Upper lobe of left lung (tissue), 6 donors: Measurements from ENCODE around the gene NELFB. TPM values are rescaled to one million over a fixed set of nuclear protein-coding genes. Genes with fewer than 3 reads are reported as not detected.

Experiments
- ATAC-seq, 2 donors: fragments of 200-7000 bp; cut with Tn5 transposase; one replicate each; pipeline ENCODE4 v1.9.1; 2022; ENCODE audit warnings: mild to moderate bottlenecking in 2 of 2, moderate library complexity in 2 of 2; ENCODE audit not compliant: low FRiP score in 2 of 2
- DNase-seq, 2 donors: peaks; one replicate each; pipeline ENCODE4 v3.0.0-alpha.2; 2019 to 2020
- H3K27ac ChIP-seq, 4 donors: fragments of 200-600 bp; sonication (generic); one replicate each; pipeline ENCODE4 v1.5.1; 2016 to 2019
- H3K27me3 ChIP-seq, 4 donors: fragments of 200-600 bp; sonication (generic); one replicate each; pipeline ENCODE4 v1.5.1; 2017 to 2019
- H3K36me3 ChIP-seq, 4 donors: fragments of 200-600 bp; sonication (generic); one replicate each; pipeline ENCODE4 v1.5.1; 2016 to 2019
- H3K4me1 ChIP-seq, 4 donors: fragments of 200-600 bp; sonication (generic); one replicate each; pipeline ENCODE4 v1.5.1; 2018 to 2019
- H3K4me3 ChIP-seq, 4 donors: fragments of 200-600 bp; sonication (generic); one replicate each; pipeline ENCODE4 v1.5.1; 2017 to 2019; ENCODE audit warnings: mild to moderate bottlenecking in 2 of 4, moderate library complexity in 1 of 4
- H3K9me3 ChIP-seq, 4 donors: fragments of 200-600 bp; sonication (generic); one replicate each; pipeline ENCODE4 v1.5.1; 2018 to 2019
- EP300 ChIP-seq, 4 donors: sonication (generic); formaldehyde crosslinking; IDR thresholded peaks; one replicate each; pipeline ENCODE4 v1.5.1; 2017; ENCODE audit warnings: antibody characterized with exemption in 4 of 4, control low read depth in 2 of 4
- POLR2A ChIP-seq, 4 donors: fragments of 450-650 bp; IDR thresholded peaks; one replicate each; pipeline ENCODE4 v1.5.1; 2016 to 2017; ENCODE audit warnings: antibody characterized with exemption in 4 of 4, mild to moderate bottlenecking in 2 of 4
- POLR2AphosphoS5 ChIP-seq, 2 donors: sonication (generic); formaldehyde crosslinking; IDR thresholded peaks; one replicate each; pipeline ENCODE4 v1.5.1; 2017; ENCODE audit warnings: antibody characterized with exemption in 2 of 2
- WGBS, 2 donors: methylation state at CpG; one replicate each; pipeline ENCODE4 v1.1.5; 2017 to 2018; 5-methylcytosine and 5-hydroxymethylcytosine counted together
- total RNA-seq, 6 donors: library from RNA; depleted of rRNA in 4 of 6; stranded (reverse); fragments of >200 nt in 4 of 6; gene quantifications; one replicate each; pipeline versions ENCODE4 v1.1.0 to v1.2.1, GENCODE V29; 2016 to 2021
- TF ChIP-seq, protein P1 (sequence below), 6 experiments: fragments of 450-650 bp in 4 of 6; fragments of 200-600 bp in 2 of 6; sonication (generic) in 2 of 6; IDR thresholded peaks; one replicate each; pipeline ENCODE4 v1.5.1; 2016 to 2019; ENCODE audit warnings: antibody characterized with exemption in 6 of 6
- donor health status: DM: no; HTN: no; CAD: no; lungs with moderate emphysema.
- donor health status: DM: no; HTN: yes; CAD: no; lungs with severe emphysema.

NELFB gene
- total RNA-seq, 6 donors from 2014 or later: 31.8 to 55.6 (median 49.8) TPM

DNA sequence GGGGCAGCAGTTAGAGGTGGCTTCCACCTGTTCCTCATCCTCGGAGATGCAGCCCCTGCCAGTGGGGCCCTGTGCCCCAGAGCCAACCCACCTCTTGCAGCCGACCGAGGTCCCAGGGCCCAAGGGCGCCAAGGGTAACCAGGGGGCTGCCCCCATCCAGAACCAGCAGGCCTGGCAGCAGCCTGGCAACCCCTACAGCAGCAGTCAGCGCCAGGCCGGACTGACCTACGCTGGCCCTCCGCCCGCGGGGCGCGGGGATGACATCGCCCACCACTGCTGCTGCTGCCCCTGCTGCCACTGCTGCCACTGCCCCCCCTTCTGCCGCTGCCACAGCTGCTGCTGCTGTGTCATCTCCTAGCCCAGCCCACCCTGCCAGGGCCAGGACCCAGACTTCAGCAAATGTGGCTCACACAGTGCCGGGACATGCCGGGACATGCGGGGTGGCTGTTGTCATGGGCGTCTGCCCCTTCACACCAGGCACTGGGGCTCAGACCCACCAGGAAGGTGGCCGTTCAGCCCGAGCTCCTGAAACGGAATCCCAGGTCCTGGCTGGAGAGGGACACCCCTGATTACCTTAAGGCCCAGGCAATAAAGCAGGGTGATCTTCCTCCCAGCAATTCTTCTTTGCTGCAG, 29.3 kb upstream of the NELFB start:
- Histone ChIP-seq H3K4me1 (peaks cover 22 to 59% (median 42%) of the 10 kb centered on the region in 4 donors), H3K27ac (peak overlapping the region in 3 of 4 donors; percentile 20 to 85 (median 74)), H3K9me3 (no peaks in the 10 kb centered on the region), H3K36me3 (no peaks in the 10 kb centered on the region), H3K27me3 (peaks cover 0 to 24% (median 1%) of the 10 kb centered on the region in 4 donors), H3K4me3 (no peak overlapping the region)
- no peak for ATAC-seq
- WGBS, 2 donors: 78 to 81% methylated on average over 4 to 8 of the region's 21 CpGs
- DNase-seq: peak in 1 of 2 donors; percentile 80
- TF ChIP-seq POLR2AphosphoS5 (IDR thresholded peaks at IDR 0.05) (no peak), POLR2A (IDR thresholded peaks at IDR 0.05) (no peak), EP300 (IDR thresholded peaks at IDR 0.05) (no peak)
- TF ChIP-seq, protein P1, sequence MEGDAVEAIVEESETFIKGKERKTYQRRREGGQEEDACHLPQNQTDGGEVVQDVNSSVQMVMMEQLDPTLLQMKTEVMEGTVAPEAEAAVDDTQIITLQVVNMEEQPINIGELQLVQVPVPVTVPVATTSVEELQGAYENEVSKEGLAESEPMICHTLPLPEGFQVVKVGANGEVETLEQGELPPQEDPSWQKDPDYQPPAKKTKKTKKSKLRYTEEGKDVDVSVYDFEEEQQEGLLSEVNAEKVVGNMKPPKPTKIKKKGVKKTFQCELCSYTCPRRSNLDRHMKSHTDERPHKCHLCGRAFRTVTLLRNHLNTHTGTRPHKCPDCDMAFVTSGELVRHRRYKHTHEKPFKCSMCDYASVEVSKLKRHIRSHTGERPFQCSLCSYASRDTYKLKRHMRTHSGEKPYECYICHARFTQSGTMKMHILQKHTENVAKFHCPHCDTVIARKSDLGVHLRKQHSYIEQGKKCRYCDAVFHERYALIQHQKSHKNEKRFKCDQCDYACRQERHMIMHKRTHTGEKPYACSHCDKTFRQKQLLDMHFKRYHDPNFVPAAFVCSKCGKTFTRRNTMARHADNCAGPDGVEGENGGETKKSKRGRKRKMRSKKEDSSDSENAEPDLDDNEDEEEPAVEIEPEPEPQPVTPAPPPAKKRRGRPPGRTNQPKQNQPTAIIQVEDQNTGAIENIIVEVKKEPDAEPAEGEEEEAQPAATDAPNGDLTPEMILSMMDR (IDR thresholded peaks at IDR 0.05): no peak

DNA sequence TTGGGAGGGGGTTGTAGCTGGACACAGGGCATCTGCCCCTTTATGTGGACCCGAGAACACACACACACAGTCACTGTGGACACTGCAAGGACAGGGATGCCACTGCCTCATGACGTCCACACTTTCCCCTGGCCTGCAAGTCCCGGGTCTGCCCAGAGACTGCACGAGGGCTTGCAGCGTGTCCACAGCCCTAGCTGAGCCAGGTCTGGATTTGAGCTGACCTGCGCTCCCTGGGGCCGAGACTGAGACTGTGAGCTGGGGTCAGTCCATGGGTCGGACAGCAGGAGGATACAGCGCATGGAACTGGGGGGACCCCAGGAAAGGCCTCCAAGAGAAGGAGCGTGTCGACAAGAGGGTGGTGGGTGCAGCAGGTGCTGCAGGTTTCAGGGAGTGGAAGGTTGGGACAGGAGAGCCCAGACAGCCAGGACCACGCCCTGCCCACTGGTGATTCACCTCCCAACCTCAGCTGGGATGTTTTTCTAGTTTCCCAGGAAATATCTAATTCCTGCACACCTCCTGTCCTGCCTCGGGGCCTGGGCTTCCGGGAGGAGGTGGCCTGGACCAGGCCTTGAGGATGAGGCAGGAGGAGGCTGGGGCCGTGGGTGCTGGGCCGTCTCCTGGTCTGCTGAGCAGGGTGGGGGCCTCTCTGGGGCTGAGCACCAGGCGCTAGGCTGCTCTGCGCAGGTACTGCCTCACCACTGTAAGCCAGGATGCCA, 28.6 kb upstream of the NELFB start:
- Histone ChIP-seq H3K4me1 (peaks cover 19 to 54% (median 40%) of the 10 kb centered on the region in 4 donors), H3K9me3 (no peaks in the 10 kb centered on the region), H3K36me3 (no peaks in the 10 kb centered on the region), H3K27me3 (peaks cover 0 to 22% (median 1%) of the 10 kb centered on the region in 4 donors), H3K4me3 (no peak overlapping the region), H3K27ac (peak overlapping the region; percentile 66 to 85 (median 72))
- no peak for TF ChIP-seq POLR2AphosphoS5 (IDR thresholded peaks at IDR 0.05)
- no peak for TF ChIP-seq EP300 (IDR thresholded peaks at IDR 0.05)
- TF ChIP-seq POLR2A (IDR thresholded peaks at IDR 0.05): no peak
- TF ChIP-seq, protein P1 (IDR thresholded peaks at IDR 0.05): no peak
- DNase-seq (peak in 1 of 2 donors; percentile 51), ATAC-seq (peak in 1 of 2 donors; percentile 23)
- 71 to 74% methylated on average over 12 to 16 of the region's 18 CpGs for WGBS, 2 donors

DNA sequence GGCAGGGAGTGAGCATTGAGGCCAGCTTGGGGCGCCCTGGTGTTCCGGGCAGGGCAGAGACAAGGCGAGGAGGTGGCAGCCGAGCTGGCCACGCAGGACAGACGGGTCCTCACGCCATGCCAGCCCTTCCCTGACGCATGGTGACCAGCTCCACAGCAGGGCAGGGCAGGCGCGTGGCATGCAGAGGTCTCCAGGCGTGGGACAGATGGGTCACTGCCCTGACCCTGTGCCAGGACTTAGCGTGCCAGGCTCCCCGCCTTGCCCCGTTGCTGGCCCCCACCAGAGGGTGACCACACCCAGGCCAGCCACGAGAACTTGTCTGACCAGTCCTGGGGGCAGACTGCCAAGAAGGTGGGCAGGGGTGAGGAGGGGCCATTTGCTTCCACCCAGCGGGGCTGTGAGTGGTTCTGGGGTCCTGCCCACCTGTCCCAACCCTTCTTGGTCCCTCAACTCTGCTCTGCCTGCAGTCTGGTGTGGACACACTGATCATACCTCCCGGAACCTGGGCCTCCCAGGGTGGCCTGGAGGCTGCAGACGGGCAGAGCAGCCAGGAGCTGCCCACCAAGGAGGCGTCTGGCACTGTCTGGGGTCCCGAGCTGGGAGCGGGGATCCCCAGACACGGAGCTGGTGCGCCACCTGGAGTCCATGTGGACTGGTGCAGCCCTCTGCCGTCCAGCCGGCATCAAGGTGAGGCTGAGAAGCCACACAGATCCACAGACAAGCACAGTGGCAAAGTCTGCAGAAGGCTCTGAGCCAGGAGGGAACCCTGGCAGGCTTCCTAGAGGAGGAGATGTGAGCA, 27.9 kb upstream of the NELFB start, which contains the start of gene RNF224:
Gene RNF224 (plus strand): TSS at position 449 of the 799 bp plus-strand sequence. CDS start 834 bp downstream, outside the sequence.
- DNase-seq: peak; percentile 89 to 92
- H3K4me1 ChIP-seq: peaks cover 16 to 49% (median 37%) of the 10 kb centered on the region in 4 donors
- ATAC-seq: peak; percentile 59 to 84

GRCh38 chr9:137227853-137228505, 27.1 kb upstream of the NELFB start:
- Histone ChIP-seq H3K36me3 (no peaks in the 10 kb centered on the region), H3K9me3 (no peaks in the 10 kb centered on the region), H3K27me3 (peaks cover 0 to 24% (median 1%) of the 10 kb centered on the region in 4 donors), H3K4me1 (peaks cover 9 to 41% (median 30%) of the 10 kb centered on the region in 4 donors), H3K4me3 (no peak overlapping the region), H3K27ac (peak overlapping the region in 1 of 4 donors; percentile 85)
- no peak for TF ChIP-seq EP300 (IDR thresholded peaks at IDR 0.05)
- peak in 1 of 2 donors; percentile 76 for DNase-seq
- WGBS, 2 donors: 25 to 28% methylated on average over 6 to 11 of the region's 18 CpGs
- no peak for ATAC-seq

More for the DNA sequence above, 27.9 kb upstream of the NELFB start, which contains the start of gene RNF224:
- Histone ChIP-seq H3K27ac (peak within 1 kb of the TSS; percentile 66 to 85 (median 72)), H3K36me3 (no peaks in the 10 kb centered on the region), H3K4me3 (no peak within 1 kb of the TSS), H3K27me3 (peaks cover 0 to 24% (median 1%) of the 10 kb centered on the region in 4 donors), H3K9me3 (no peaks in the 10 kb centered on the region)
- TF ChIP-seq POLR2AphosphoS5 (IDR thresholded peaks at IDR 0.05): peak; percentile 52 to 61
- TF ChIP-seq, protein P1 (IDR thresholded peaks at IDR 0.05): peak; percentile 91 to 98 (median 96)
- TF ChIP-seq EP300 (IDR thresholded peaks at IDR 0.05): peak in 1 of 4 donors; percentile 58
- TF ChIP-seq POLR2A (IDR thresholded peaks at IDR 0.05): peak in 1 of 4 donors; percentile 57
- 20 to 35% methylated on average over 6 to 24 of the region's 25 CpGs for WGBS, 2 donors
